A673 (cell line): ENCODE results near the gene RALGAPA1. TPM values are rescaled to one million over a fixed set of nuclear protein-coding genes. Genes with fewer than 3 reads are reported as not detected.

ENCODE experiments used
- BruUV-seq: library from RNA; stranded (reverse); fragments of 400-500 nt; replicated peaks from 2 replicates; lab custom pipeline; 2021; lab: Mats Ljungman, UMichigan
- CTCF ChIA-PET: fragments of 300-600 bp; sonication (Branson Sonifier 250); formaldehyde crosslinking; loops from one replicate; lab custom pipeline; 2022; ENCODE audit warnings: antibody characterized with exemption; lab: Charles Lee
- POLR2A ChIA-PET: fragments of 300-600 bp; sonication (Branson Sonifier 250); formaldehyde crosslinking; loops from one replicate; lab custom pipeline; 2022; ENCODE audit warnings: antibody characterized with exemption; ENCODE audit not compliant: low non-redundant PET; lab: Charles Lee
- DNase-seq: peaks from one replicate; pipeline ENCODE4 v3.0.0-alpha.2; 2015; ENCODE audit warnings: low spot score
- H3K27ac ChIP-seq: fragments of 200-600 bp; sonication (generic); 2 replicates; pipeline ENCODE4 v1.5.1; 2016; ENCODE audit warnings: mixed run types, low read depth, mild to moderate bottlenecking, mixed read lengths, antibody characterized with exemption, low read length; ENCODE audit not compliant: poor library complexity, severe bottlenecking
- H3K27me3 ChIP-seq: fragments of 200-600 bp; sonication (generic); replicated peaks from 2 replicates; pipeline ENCODE4 v1.6.1; 2017; ENCODE audit warnings: mixed run types, low read depth, mild to moderate bottlenecking, mixed read lengths, antibody characterized with exemption, low read length; ENCODE audit not compliant: insufficient read depth, poor library complexity
- H3K36me3 ChIP-seq: fragments of 200-600 bp; sonication (generic); 2 replicates; pipeline ENCODE4 v1.6.1; 2016; ENCODE audit warnings: mixed run types, mild to moderate bottlenecking, mixed read lengths, antibody characterized with exemption, low read length; ENCODE audit not compliant: insufficient read depth, poor library complexity, severe bottlenecking
- H3K4me1 ChIP-seq: fragments of 200-600 bp; sonication (generic); 2 replicates; pipeline ENCODE4 v1.6.1; 2017; ENCODE audit warnings: mixed run types, mild to moderate bottlenecking, mixed read lengths, antibody characterized with exemption, low read length; ENCODE audit not compliant: insufficient read depth, poor library complexity, severe bottlenecking
- H3K4me3 ChIP-seq: fragments of 200-600 bp; sonication (generic); 2 replicates; pipeline ENCODE4 v1.5.1; 2016; ENCODE audit warnings: low read depth, mixed run types, mild to moderate bottlenecking, mixed read lengths, low read length; ENCODE audit not compliant: poor library complexity, severe bottlenecking
- H3K9me3 ChIP-seq: fragments of 200-600 bp; sonication (generic); 2 replicates; pipeline ENCODE4 v1.6.1; 2016; ENCODE audit warnings: mixed run types, low read depth, mild to moderate bottlenecking, mixed read lengths, antibody characterized with exemption, low read length; ENCODE audit not compliant: poor library complexity, severe bottlenecking
- EZH2 ChIP-seq: fragments of 200-600 bp; sonication (generic); IDR thresholded peaks from 2 replicates; pipeline ENCODE4 v1.6.1; 2017; ENCODE audit warnings: borderline replicate concordance, low read depth, mild to moderate bottlenecking, mixed read lengths, antibody characterized with exemption, low read length; ENCODE audit not compliant: poor library complexity, severe bottlenecking
- intact Hi-C: fragments of 100-400 bp; cut with micrococcal nuclease; formaldehyde crosslinking; loops from one replicate; pipeline ENCODE4 v1.10.0; 2022; ENCODE audit not compliant: unreplicated experiment
- total RNA-seq: library from RNA; stranded (reverse); gene quantifications from 2 replicates; pipeline ENCODE4 v1.2.3, GENCODE V29; 2021
- TF ChIP-seq, protein P1 (sequence below): fragments of 300-800, 200-600 bp; sonication (generic); conservative IDR thresholded peaks from 2 replicates; pipeline ENCODE4 v1.5.1; 2017; ENCODE audit warnings: low read depth, mild to moderate bottlenecking, antibody characterized with exemption, low read length, moderate library complexity, mixed read lengths

The RALGAPA1 gene
- total RNA-seq, 1 experiment from 2014 or later: 42.4 TPM

DNA sequence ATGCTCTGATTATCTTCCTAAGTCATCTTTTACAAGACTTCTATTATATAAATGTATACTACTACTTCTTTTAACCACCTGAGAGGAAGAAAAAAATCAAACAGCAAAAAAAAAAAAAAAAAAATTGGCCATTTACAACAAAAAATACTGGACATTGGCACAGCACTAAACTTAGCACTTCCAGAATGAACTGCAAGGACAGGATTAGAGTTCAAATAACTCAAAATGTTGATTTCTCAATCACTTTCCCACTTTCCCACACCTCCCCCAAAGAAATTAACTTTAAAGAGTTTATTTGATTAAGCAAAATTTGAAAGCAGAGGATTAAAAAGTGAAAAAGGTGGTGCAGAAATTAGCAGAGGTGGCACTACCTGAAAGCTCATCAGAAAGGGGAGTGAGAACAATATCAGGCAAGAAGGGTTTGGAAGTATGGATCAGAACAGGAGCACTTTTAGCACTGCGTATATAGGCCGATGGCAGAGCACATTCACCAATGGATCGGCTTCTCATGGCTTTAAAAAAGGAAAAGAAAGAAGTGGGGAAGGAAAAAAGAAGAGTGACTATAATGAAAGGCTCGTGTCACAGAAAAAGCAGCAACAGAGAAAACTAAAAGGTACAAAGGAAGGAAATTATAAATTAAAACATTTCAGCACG, 109.2 kb downstream of the RALGAPA1 start:
- Histone ChIP-seq H3K27ac (no peak overlapping the region), H3K27me3 (no peaks in the 10 kb centered on the region), H3K9me3 (no peaks in the 10 kb centered on the region), H3K4me3 (no peak overlapping the region), H3K36me3 (no peaks in the 10 kb centered on the region), H3K4me1 (peaks cover 31% of the 10 kb centered on the region)
- ChIA-PET CTCF (no interaction called here), POLR2A (interaction anchor here (0.5 kb wide), 1 partner anchor 126 kb away, joined by 5 read pairs; the partner anchor contains the start of gene BRMS1L)
- TF ChIP-seq, protein P1, sequence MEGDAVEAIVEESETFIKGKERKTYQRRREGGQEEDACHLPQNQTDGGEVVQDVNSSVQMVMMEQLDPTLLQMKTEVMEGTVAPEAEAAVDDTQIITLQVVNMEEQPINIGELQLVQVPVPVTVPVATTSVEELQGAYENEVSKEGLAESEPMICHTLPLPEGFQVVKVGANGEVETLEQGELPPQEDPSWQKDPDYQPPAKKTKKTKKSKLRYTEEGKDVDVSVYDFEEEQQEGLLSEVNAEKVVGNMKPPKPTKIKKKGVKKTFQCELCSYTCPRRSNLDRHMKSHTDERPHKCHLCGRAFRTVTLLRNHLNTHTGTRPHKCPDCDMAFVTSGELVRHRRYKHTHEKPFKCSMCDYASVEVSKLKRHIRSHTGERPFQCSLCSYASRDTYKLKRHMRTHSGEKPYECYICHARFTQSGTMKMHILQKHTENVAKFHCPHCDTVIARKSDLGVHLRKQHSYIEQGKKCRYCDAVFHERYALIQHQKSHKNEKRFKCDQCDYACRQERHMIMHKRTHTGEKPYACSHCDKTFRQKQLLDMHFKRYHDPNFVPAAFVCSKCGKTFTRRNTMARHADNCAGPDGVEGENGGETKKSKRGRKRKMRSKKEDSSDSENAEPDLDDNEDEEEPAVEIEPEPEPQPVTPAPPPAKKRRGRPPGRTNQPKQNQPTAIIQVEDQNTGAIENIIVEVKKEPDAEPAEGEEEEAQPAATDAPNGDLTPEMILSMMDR: no peak
- TF ChIP-seq EZH2: no peak
- intact Hi-C loops: loop anchor here (5.0 kb wide), 1 partner anchor 107 kb away; the partner anchor contains the start of gene RALGAPA1
- DNase-seq: no peak
- BruUV-seq: no TSS peak

DNA sequence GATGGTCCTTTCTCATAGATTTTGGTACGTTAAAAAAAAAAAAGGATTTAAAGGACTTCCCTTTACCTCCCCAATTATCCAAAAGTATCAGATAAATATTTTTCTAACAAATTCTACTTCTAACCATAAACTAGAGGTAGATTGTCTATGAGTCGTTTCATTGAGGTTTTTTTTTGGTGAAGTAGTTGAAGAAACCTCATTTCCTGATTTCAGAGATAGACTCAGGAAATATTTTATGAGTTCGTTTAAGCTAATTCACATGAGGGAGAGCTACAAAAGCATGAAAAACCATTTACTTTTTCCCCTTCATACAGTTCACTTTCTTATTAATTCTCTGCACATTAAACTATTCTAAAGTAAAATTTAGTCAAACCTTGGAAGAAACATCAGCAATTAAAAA, 112.5 kb downstream of the RALGAPA1 start:
- Histone ChIP-seq H3K27ac (no peak overlapping the region), H3K9me3 (no peaks in the 10 kb centered on the region), H3K36me3 (no peaks in the 10 kb centered on the region), H3K27me3 (no peaks in the 10 kb centered on the region), H3K4me1 (peaks cover 52% of the 10 kb centered on the region), H3K4me3 (no peak overlapping the region)
- peak; percentile 31 for DNase-seq
- no TSS peak for BruUV-seq
- no peak for TF ChIP-seq EZH2
- TF ChIP-seq, protein P1: no peak
- POLR2A ChIA-PET: no interaction called here
- intact Hi-C loops: loop anchor here (5.0 kb wide), 1 partner anchor 111 kb away; the partner anchor contains the start of gene RALGAPA1
- CTCF ChIA-PET: interaction anchor here (0.6 to 0.8 kb wide), 2 partner anchors 10 to 80 kb away, joined by 3 to 4 read pairs; no protein-coding TSS in a partner anchor

DNA sequence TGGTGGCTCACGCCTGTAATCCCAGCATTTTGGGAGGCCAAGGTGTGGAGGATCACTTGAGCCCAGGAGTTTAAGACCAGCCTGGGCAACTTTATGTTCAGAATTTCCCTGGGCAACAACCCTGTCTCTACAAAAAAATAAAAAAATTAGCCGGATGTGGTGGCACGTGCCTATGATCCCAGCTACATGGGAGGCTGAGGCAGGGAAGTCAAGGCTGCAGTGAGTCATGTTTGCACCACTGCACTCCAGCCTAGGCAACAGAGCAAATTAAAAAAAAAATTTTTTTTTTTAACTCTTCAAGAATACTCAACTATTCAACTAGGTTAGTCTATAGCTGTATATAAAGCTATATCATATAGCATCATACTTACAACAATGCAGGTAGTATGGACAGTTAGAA, 113.0 kb downstream of the RALGAPA1 start:
- Histone ChIP-seq H3K36me3 (no peaks in the 10 kb centered on the region), H3K27me3 (no peaks in the 10 kb centered on the region), H3K4me3 (no peak overlapping the region), H3K4me1 (peaks cover 52% of the 10 kb centered on the region), H3K27ac (no peak overlapping the region), H3K9me3 (no peaks in the 10 kb centered on the region)
- no peak for DNase-seq
- POLR2A ChIA-PET: no interaction called here
- intact Hi-C loops: loop anchor here (5.0 kb wide), 1 partner anchor 111 kb away; the partner anchor contains the start of gene RALGAPA1
- BruUV-seq: no TSS peak
- TF ChIP-seq, protein P1: no peak
- no peak for TF ChIP-seq EZH2
- CTCF ChIA-PET: interaction anchor here (0.6 to 0.8 kb wide), 2 partner anchors 9 to 257 kb away, joined by 3 to 11 read pairs; no protein-coding TSS in a partner anchor
